ENCODE results near the gene HCRTR1.

DNA sequence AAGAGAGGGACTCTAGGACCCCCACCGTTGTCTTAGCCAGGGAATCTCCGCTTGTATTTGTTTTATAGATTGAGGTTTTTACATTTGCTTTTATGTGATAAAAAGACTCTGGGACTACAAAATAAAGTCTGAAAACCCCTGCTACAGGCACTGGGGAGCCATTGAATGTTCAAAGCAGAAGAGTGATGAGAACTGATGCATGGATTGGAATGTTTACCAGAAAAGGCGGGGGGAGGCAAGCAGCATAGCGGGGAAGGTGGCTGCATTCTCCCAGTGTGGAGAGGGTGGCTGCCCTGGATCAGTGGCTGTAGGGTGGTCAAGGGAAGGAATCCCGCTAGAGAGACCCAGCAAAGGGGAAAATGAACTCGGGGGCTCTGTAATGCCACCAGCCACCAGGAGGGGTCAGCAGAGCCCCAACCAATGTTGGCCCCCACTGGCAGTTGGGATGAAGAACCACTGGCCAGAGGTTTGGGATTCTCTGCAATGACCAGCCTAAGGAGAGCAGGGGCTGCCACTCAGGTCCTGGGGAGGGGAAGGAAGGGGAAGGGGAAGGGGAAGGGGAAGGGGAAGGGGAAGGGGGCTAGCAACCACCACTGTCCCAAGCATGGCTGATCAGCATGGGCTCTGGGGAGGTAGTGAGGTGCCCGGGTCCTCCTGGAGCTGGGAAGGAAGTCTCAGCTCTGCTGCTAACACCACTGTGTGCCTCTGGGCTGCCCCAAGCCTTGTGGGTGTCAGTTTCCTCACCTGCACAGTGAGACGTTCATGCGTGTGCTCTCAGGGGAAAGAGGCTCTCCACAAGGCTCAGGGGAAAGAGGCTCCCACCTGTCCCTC, 46.3 kb downstream of the HCRTR1 start:
- TF ChIP-seq, protein P1, sequence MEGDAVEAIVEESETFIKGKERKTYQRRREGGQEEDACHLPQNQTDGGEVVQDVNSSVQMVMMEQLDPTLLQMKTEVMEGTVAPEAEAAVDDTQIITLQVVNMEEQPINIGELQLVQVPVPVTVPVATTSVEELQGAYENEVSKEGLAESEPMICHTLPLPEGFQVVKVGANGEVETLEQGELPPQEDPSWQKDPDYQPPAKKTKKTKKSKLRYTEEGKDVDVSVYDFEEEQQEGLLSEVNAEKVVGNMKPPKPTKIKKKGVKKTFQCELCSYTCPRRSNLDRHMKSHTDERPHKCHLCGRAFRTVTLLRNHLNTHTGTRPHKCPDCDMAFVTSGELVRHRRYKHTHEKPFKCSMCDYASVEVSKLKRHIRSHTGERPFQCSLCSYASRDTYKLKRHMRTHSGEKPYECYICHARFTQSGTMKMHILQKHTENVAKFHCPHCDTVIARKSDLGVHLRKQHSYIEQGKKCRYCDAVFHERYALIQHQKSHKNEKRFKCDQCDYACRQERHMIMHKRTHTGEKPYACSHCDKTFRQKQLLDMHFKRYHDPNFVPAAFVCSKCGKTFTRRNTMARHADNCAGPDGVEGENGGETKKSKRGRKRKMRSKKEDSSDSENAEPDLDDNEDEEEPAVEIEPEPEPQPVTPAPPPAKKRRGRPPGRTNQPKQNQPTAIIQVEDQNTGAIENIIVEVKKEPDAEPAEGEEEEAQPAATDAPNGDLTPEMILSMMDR (IDR thresholded peaks at IDR 0.05), result peak; percentile 92 to 97 (median 96)
- TF ChIP-seq EP300 (IDR thresholded peaks at IDR 0.05) (no peak), POLR2A (IDR thresholded peaks at IDR 0.05) (no peak)

Measured in tibial nerve (tissue), 4 donors.